Measurements from ENCODE around the gene GADD45GIP1. TPM values are rescaled to one million over a fixed set of nuclear protein-coding genes. Genes with fewer than 3 reads are reported as not detected.
A peak's percentile ranks its signal among the peaks of the same experiment; 100 is the strongest.

Gene GADD45GIP1
- polyA plus RNA-seq (ENCODE audit: insufficient read length) = 46.0 TPM

DNA sequence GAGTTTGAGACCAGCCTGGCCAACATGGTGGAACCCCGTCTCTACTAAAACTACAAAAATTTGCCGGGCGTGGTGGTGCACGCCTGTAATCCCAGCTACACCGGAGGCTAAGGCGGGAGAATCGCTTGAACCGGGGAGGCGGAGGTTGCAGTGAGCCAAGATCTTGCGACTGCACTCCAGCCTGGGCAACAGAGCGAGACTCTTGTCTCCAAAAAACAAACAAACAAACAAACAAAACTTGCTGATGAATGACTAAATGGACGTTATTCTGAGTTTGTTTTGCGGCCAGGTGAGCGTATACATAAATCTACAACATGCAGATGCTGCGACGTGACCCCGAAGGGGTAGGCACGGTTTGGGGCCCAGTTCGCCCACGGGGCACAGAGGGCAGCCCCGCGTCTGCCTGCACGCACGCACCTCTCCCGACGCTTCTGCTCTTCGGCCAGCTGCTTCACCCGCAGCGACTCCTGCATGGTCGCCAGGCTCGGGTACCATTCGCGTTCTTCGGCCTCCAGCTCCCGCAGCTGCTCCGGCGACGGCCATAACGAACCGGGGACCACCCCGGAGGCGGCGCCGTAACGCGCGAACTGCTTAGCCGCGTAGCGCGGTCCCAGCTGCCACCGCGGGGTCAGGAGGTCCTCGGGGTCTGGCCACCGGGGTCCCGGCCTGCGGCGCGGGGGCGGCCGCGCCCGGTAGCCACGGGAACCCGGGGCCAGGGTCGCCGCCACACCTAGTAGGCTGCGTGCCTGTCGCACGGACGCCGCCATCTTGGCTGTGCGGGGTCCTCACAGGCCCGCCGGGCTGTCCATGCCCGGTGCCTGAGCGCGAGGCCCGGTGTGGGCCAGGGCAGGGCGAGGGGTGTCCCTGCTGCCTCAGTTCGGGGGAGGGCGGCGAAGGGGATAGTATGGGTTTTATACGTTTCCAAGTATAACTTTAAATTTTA, at the start of gene GADD45GIP1:
GADD45GIP1 (minus strand) TSS at position 778 of the 943 bp plus-strand sequence; CDS start at position 767, 11 bp downstream.
- DNase-seq (ENCODE audit: low read depth) = no peak

GRCh38 chr19:13005861-13006370, 48.9 kb upstream of the GADD45GIP1 start:
- DNase-seq (ENCODE audit: low read depth) = no peak

GRCh38 chr19:13005253-13005652, 48.2 kb upstream of the GADD45GIP1 start:
- no peak for DNase-seq (ENCODE audit: low read depth)

- no peak for DNase-seq (ENCODE audit: low read depth)
Measured at GRCh38 chr19:13004273-13004672, 47.2 kb upstream of the GADD45GIP1 start.

GRCh38 chr19:13003081-13003480, 46.1 kb upstream of the GADD45GIP1 start:
- DNase-seq (ENCODE audit: low read depth) = no peak

GRCh38 chr19:13002166-13002898, 45.3 kb upstream of the GADD45GIP1 start:
- DNase-seq (ENCODE audit: low read depth) = peak; percentile 85

- DNase-seq (ENCODE audit: low read depth) = no peak
Measured at GRCh38 chr19:13001502-13002165, 44.6 kb upstream of the GADD45GIP1 start.

GRCh38 chr19:13001166-13001501, 44.1 kb upstream of the GADD45GIP1 start:
- DNase-seq (ENCODE audit: low read depth) = no peak

- no peak for DNase-seq (ENCODE audit: low read depth)
Measured at GRCh38 chr19:12997967-12998940, 41.2 kb upstream of the GADD45GIP1 start.

GRCh38 chr19:12997179-12997966, 40.4 kb upstream of the GADD45GIP1 start:
- DNase-seq (ENCODE audit: low read depth) = no peak

DNA sequence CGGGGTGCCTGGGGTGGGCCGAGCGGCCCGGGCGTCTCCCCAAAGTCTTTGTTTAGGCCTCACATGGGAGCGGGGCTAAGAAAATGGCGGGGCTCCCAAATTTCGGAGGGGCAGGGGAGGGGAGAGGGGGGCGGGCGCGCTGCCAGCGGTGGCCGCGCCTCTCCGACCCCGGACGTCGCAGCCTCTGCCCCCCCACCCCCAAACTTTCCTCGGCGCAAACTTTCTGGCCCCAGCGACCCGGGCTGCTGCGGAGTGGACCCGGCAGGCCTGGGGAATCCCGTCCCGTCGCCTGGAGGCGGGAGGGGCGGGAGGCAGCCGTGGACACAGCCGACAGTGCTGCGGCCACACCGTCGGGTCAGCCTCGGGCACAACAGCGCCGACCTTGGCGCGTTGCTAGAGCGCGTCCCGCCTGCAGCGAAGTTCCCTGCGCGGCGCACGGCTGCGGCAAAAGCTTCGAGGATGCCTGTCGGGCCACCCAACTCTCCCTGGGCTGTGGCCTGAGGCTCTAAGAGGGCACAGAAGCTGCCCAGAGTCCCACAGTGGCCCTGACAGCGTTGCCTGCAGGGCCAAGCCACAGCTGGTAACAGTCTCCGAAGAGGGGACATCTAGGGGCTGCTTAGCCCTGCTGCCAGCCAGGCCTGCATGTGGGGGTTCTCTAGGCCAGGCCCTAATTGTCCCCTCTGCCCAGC, 39.5 kb upstream of the GADD45GIP1 start:
- no peak for DNase-seq (ENCODE audit: low read depth)

DNA sequence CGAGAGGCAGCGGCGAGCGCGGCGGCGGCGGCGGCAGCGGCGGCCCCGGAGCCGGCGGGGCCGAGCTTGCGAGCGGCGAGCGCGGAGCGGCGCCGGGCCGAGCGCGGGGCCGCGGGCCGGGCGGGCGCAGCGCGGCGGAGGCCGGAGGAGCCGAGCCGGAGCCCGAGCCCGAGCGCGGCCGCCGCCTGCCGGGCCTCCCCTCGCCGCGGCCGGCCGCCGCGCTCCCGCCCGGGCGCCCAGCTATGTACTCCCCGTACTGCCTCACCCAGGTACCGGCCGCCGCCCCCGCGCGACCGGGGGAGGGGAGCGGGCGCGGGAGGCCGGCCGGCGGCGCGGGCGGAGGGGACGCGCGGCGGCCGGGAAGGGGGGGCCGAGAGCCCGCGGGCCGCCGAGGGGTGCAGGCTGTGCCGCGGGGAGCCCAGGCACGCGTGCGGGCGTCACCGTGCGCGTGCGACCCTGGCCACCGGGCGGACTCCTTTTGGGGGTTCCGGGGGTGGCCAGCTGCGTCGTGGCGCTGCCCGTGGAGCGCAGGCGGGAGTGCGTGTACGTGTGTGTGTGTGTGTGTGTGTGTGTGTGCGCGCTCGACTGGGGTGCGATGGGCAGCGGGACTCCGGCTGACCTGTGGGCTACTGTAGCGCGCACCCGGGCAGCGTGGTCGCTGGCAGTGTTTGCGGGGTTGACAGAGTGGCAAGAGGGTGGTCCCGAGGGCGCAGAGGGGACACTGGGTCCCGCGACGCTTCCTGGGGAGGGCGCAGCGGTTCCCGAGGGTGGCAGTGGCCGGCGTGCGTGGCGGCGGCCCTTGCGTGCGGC, 38.8 kb upstream of the GADD45GIP1 start:
- no peak for DNase-seq (ENCODE audit: low read depth)

- no peak for DNase-seq (ENCODE audit: low read depth)
Measured at GRCh38 chr19:12994701-12995595, 37.9 kb upstream of the GADD45GIP1 start, which contains the start of gene NFIX. NFIX (plus strand) TSS chr19:12995475; CDS start chr19:12995838, 363 bp downstream.

GRCh38 chr19:12993562-12993961, 36.5 kb upstream of the GADD45GIP1 start:
- no peak for DNase-seq (ENCODE audit: low read depth)

DNA sequence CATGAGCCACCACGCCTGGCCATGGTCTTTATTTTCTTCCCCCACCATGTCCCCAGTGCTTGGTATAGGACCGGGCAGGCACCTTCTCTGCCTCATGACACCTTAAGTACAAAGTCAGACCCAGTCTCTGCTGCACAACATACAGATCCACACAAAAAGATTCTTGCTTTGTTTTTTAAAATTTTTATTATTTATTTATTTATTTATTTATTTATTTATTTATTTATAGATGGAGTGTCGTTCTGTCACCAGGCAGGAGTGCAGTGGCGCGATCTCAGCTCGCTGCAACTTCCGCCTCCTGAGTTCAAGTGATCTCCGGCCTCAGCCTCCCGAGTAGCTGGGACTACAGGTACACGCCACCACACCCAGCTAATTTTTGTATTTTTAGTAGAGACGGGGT, 35.7 kb upstream of the GADD45GIP1 start:
- DNase-seq (ENCODE audit: low read depth) = no peak

GRCh38 chr19:12991296-12991695, 34.3 kb upstream of the GADD45GIP1 start:
- no peak for DNase-seq (ENCODE audit: low read depth)

- DNase-seq (ENCODE audit: low read depth) = no peak
Measured at GRCh38 chr19:12990853-12991252, 33.8 kb upstream of the GADD45GIP1 start.

Measured in forelimb muscle (tissue), 1 donor.